ENCODE results near the gene DST.

Gene DST

DNA sequence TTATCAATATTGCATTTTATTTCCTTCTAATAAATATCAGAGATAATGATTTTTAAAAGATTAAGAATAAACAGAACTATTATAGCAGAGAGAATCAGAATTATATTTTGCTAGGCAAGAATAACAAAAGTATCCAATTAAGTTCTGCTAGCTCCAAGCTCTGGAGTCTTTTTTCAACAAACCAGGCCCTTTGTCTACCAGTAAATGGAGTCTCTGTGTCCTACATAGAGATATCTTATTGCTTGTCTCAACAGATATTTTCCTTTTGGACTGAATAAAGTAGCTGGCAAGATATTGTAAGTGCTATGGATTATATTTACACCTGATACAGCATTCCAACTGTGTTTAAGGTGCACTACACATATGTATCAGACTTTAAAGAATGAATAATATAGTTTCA is 107.1 kb downstream of the DST start:
- H3K27ac ChIP-seq, result no peak overlapping the region; the same call in 1 of the 2 replicates
- TF ChIP-seq, protein P1, sequence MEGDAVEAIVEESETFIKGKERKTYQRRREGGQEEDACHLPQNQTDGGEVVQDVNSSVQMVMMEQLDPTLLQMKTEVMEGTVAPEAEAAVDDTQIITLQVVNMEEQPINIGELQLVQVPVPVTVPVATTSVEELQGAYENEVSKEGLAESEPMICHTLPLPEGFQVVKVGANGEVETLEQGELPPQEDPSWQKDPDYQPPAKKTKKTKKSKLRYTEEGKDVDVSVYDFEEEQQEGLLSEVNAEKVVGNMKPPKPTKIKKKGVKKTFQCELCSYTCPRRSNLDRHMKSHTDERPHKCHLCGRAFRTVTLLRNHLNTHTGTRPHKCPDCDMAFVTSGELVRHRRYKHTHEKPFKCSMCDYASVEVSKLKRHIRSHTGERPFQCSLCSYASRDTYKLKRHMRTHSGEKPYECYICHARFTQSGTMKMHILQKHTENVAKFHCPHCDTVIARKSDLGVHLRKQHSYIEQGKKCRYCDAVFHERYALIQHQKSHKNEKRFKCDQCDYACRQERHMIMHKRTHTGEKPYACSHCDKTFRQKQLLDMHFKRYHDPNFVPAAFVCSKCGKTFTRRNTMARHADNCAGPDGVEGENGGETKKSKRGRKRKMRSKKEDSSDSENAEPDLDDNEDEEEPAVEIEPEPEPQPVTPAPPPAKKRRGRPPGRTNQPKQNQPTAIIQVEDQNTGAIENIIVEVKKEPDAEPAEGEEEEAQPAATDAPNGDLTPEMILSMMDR (conservative IDR thresholded peaks at IDR 0.05), result no peak

DNA sequence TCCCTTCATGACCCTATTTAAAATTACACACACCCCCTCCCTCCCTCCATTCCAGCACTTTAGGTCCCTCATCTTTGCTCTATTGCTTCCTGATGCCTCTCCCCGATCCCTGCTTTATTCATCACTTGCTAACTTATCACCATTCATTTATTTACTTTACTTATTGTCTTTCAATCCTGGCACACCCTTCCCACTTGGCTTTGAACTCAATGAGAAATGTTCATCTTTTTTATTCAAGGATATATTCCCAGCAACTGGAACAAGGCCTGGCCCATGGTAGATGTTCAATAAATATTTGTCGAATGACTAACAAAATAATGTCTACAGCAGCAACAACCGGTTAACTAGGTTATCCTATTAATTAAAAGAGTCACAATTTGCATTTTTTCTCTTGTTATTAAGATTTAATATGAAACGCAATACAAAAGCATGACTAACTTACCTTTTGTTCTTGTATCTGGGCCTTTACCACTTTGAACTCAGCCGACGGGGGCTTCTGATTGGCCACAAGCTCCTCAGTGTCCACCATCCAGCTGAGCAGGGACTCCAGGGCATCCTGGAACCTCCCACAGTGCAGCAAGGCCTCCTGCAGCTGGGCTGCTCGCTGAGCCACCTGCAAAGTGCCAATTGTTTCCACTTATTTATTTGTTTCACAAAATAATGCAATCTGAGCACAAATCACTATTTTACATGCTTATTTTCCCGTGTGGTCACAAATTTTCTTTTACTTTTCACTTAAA is 107.8 kb downstream of the DST start:
- peak overlapping the region; percentile 64; the same call in 1 of the 2 replicates for H3K27ac ChIP-seq
- TF ChIP-seq, protein P1 (conservative IDR thresholded peaks at IDR 0.05), result no peak

DNA sequence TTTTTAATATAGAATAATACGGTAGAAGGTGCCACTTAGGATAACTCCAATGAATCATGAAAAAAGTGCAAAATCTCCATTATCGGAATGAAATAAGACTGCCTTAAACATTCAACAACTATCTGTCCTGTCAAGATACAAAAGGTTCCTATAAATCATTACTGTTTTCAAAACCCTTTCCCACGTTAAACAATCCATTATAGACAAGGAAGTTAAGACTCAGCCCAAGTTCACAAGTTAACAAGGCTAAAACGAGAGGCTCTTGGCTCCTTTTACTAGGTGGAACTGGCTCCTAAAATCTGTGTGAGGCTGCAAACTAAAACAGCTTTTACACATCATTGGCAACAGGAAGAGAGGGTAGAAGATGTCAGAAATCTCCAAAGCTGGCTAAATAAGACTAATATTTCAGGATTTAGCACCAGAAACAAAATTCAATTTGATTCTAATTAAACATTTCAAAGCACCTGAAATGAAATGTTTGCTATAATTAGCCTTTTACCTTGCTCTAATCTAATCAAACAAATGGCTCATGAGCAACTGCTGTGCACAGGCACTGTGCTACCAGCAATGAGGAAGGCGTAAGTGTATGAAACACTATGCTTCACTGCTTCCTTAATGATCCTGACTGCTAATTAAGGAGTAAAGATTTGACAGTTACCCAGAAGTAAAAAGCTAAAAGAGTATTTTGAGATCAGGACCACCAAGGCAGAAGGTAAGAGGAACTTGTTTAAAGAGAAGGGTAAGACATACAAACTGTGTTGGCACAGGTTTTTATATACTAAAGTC is 109.7 kb downstream of the DST start:
- H3K27ac ChIP-seq, result peak overlapping the region; percentile 64
- TF ChIP-seq, protein P1 (conservative IDR thresholded peaks at IDR 0.05), result no peak

DNA sequence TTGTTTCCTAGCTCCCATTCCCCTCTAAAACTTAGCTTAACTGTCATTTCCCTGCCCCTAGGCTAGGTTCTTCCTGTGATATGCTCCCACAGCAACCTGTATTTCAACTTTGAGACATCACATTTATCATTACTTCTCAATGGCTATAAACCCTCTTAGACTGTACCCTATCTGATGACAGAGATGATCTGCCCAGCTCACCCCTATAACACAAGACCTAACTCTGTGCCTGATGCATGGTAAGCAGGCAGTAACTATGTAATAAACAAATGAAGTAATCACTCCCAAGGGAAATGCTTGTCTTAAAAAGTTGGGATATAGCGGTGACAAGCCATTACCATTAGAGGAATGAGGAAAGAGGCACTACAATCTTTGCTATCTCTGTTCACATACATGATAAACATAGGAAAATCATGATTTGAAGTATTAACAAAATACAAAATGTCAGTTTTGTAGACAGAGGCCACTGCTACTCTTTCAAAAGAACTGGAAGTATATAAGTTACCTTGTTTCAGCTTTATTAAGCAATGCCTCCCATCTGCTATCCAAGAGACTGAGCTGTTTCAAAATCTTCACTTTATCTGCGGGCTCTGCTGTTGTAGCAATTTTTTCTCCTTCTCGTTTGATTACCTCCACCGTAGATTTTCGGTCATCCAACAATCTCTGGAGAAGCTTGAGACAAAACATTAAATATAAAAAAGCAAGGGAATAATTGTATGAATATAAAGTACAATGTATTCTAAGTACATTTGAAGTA is 110.7 kb downstream of the DST start:
- TF ChIP-seq, protein P1 (conservative IDR thresholded peaks at IDR 0.05), result no peak
- H3K27ac ChIP-seq, result peak overlapping the region; percentile 64

DNA sequence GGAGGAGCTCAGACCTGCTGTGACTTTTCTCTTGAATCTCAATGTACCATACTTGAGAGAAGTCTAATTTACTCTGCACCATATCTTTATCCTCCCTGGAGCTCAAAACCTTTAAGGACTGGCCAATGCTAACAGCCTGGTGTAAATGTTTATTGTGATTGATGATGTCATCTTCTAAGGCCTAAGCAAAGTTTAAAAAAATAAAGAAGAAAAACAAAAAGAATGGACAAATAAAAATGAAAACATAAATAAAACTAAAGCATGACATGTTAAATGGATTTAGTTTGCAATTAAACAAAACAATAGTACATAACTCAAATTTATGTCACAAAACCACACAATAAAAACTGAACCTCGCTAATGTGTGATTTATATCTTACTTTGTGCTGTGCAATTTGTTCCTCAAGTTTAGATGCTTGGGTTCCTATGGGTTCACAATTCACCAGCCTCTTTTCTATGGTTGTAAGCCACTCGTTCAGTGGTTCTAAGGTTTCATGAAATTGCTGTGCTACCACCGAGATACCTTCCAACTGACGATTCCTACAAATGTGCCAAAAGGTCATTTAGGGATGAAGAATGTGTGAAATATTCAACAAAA is 113.0 kb downstream of the DST start:
- TF ChIP-seq, protein P1 (conservative IDR thresholded peaks at IDR 0.05), result no peak

DNA sequence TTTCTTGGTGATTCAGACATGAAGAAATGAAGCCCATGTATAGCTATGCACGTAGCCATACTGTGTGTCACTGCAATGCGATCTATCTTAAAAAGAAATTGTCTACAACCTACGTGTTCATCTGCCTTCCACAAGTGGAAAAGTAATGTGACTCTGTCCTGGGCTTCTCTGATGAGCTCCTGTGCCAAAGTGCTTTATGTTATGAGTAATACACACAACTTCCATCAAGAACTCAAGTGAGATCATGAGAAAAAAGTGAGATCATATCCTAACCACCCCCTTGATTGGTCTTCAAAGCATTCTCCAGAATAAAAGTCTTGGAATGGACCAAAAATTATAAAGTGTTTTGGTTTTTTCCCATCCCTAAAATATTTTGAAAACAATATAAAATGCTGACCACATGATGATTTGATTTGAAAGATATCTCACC is 114.3 kb downstream of the DST start:
- no peak overlapping the region for H3K27ac ChIP-seq
- TF ChIP-seq, protein P1 (conservative IDR thresholded peaks at IDR 0.05), result no peak

More for the DNA sequence above, 113.0 kb downstream of the DST start:
- no peak overlapping the region for H3K27ac ChIP-seq
